GM12865 (cell line): ENCODE measurements around the gene KCNK2.

Experiments
- DNase-seq: peaks from one replicate; pipeline ENCODE4 v3.0.0; 2010; ENCODE audit warnings: low read depth
- H3K4me3 ChIP-seq: 2 replicates; pipeline ENCODE4 v1.5.1; 2011; ENCODE audit warnings: mild to moderate bottlenecking, low read depth, low read length, control low read depth
- CTCF ChIP-seq: IDR thresholded peaks from 2 replicates; pipeline ENCODE4 v1.5.1; 2011; ENCODE audit warnings: low read length, control low read depth, low read depth, inconsistent platforms; ENCODE audit not compliant: insufficient read depth; ENCODE audit errors: missing control alignments

KCNK2 gene

GRCh38 chr1:215094381-215094780 is 11.8 kb downstream of the KCNK2 start:
- H3K4me3 ChIP-seq = no peak overlapping the region
- TF ChIP-seq CTCF = no peak
- no peak for DNase-seq

- TF ChIP-seq CTCF = no peak
- no peak for DNase-seq
- H3K4me3 ChIP-seq = no peak overlapping the region
These were observed 13.0 kb downstream of the KCNK2 start for GRCh38 chr1:215095524-215095923.

GRCh38 chr1:215101511-215101910 is 19.0 kb downstream of the KCNK2 start:
- TF ChIP-seq CTCF = no peak
- no peak overlapping the region for H3K4me3 ChIP-seq
- DNase-seq = no peak

GRCh38 chr1:215104283-215104682 is 21.7 kb downstream of the KCNK2 start:
- no peak for TF ChIP-seq CTCF
- no peak for DNase-seq
- H3K4me3 ChIP-seq = no peak overlapping the region

- no peak for TF ChIP-seq CTCF
- H3K4me3 ChIP-seq = no peak overlapping the region
- no peak for DNase-seq
These were observed 23.5 kb downstream of the KCNK2 start for GRCh38 chr1:215106067-215106466.

- H3K4me3 ChIP-seq = no peak overlapping the region
- no peak for DNase-seq
- no peak for TF ChIP-seq CTCF
These were observed 26.6 kb downstream of the KCNK2 start for GRCh38 chr1:215109171-215109570.

- H3K4me3 ChIP-seq = no peak overlapping the region
- no peak for DNase-seq
- TF ChIP-seq CTCF = no peak
These were observed 29.4 kb downstream of the KCNK2 start for GRCh38 chr1:215111916-215112315.
